SK-N-SH (cell line): Measurements from ENCODE around the gene MAP3K5.

Source experiments
- CHD2 ChIP-seq: fragments of 150-350 bp; IDR thresholded peaks from 2 replicates; pipeline ENCODE4 v1.6.1; 2018; ENCODE audit warnings: low read length; ENCODE audit not compliant: partially characterized antibody
- CTCF ChIP-seq: fragments of 200-600 bp; sonication (generic); IDR thresholded peaks from 2 replicates; pipeline ENCODE4 v1.6.1; 2017; ENCODE audit warnings: antibody characterized with exemption, mild to moderate bottlenecking, moderate library complexity
- EP300 ChIP-seq, 2 experiments: IDR thresholded peaks; 2 replicates each; pipeline versions ENCODE4 v1.4.0 to v1.6.1; 2012; ENCODE audit warnings: borderline replicate concordance in 1 of 2, low read depth in 1 of 2, low read length in 1 of 2
- FOSL2 ChIP-seq: IDR thresholded peaks from 2 replicates; pipeline ENCODE4 v1.4.0; 2012; ENCODE audit warnings: low read depth, mild to moderate bottlenecking, moderate library complexity, borderline replicate concordance
- FOXM1 ChIP-seq: IDR thresholded peaks from 2 replicates; pipeline ENCODE4 v1.4.0; 2012; ENCODE audit warnings: low read depth, mild to moderate bottlenecking
- GABPA ChIP-seq: IDR thresholded peaks from 2 replicates; pipeline ENCODE4 v1.4.0; 2012; ENCODE audit warnings: low read depth, mild to moderate bottlenecking
- MAX ChIP-seq: IDR thresholded peaks from 2 replicates; pipeline ENCODE4 v1.4.0; 2012; ENCODE audit warnings: low read depth
- POLR2AphosphoS5 ChIP-seq: IDR thresholded peaks from 2 replicates; pipeline ENCODE4 v1.6.1; 2012; ENCODE audit warnings: low read depth, low read length
- USF2 ChIP-seq: fragments of 150-350 bp; IDR thresholded peaks from 2 replicates; pipeline ENCODE4 v1.6.1; 2017; ENCODE audit warnings: antibody characterized with exemption, low read length, low read depth, borderline replicate concordance
- YY1 ChIP-seq: IDR thresholded peaks from 2 replicates; pipeline ENCODE4 v1.4.0; 2012; ENCODE audit warnings: low read depth, mild to moderate bottlenecking

GRCh38 chr6:136710877-136711552 lies 81.3 kb downstream of the MAP3K5 start:
- TF ChIP-seq USF2 (no peak), EP300 (IDR thresholded peaks at IDR 0.05; ENCODE audit: borderline replicate concordance in 1 of 2, low read depth in 1 of 2, low read length in 1 of 2) (no peak), POLR2AphosphoS5 (no peak), MAX (no peak), YY1 (no peak), CTCF (no peak), CHD2 (no peak), FOSL2 (no peak), GABPA (no peak), FOXM1 (no peak)
